Measurements from ENCODE around the gene TMEM143. TPM values are rescaled to one million over a fixed set of nuclear protein-coding genes. Genes with fewer than 3 reads are reported as not detected.
A peak's percentile ranks its signal among the peaks of the same experiment; 100 is the strongest.

Gene TMEM143
- total and polyA plus RNA-seq, 2 of the 8 experiments (the other 6 are each of a cell fraction or from before 2014, with no cell fraction given), result 14.2 to 19.1 TPM

- POLR2A ChIA-PET (ENCODE audit: partially characterized antibody), result interaction anchor here (4.0 kb wide), 1 partner anchor 17 kb away, joined by 20 read pairs; no protein-coding TSS in a partner anchor
- Histone ChIP-seq H4K5ac (ENCODE audit: insufficient read length, low read depth, low read length) (no peak overlapping the region), H3K23me2 (ENCODE audit: low read depth, low read length) (peaks cover 27% of the 10 kb centered on the region), H3K9me3 (ENCODE audit: insufficient read depth in 2 of 2, low read depth in 1 of 2, low read length in 1 of 2) (no peaks in the 10 kb centered on the region), H4K20me1 (replicated peaks in 1 of 2; ENCODE audit: control insufficient read depth in 1 of 2, insufficient read depth in 2 of 2, low read length in 2 of 2) (no peaks in the 10 kb centered on the region), H3K9ac (replicated peaks in 1 of 4; ENCODE audit: extremely low read depth in 1 of 4, low read depth in 3 of 4, low read length in 3 of 4) (no peak overlapping the region), H3K27me3 (replicated peaks in 1 of 4; ENCODE audit: control insufficient read depth in 3 of 4, extremely low read depth in 1 of 4, insufficient read depth in 3 of 4, low read length in 3 of 4) (peaks cover 6 to 50% (median 42%) of the 10 kb centered on the region in 4 experiments), H3K23ac (ENCODE audit: insufficient read length) (no peak overlapping the region), H3K18ac (ENCODE audit: extremely low read depth, low read length) (no peak overlapping the region), H3K79me1 (ENCODE audit: low read depth, low read length) (no peaks in the 10 kb centered on the region), H2AK5ac (ENCODE audit: low read depth, low read length) (no peak overlapping the region), H4K8ac (ENCODE audit: extremely low read depth, insufficient read depth, low read length) (no peak overlapping the region), H3K27ac (ENCODE audit: low read depth, low read length) (no peak overlapping the region), H2BK5ac (ENCODE audit: low read depth, low read length) (no peak overlapping the region), H2BK12ac (ENCODE audit: low read depth, low read length) (no peak overlapping the region), H3K56ac (replicated peaks; ENCODE audit: insufficient read length, low read depth, low read length) (no peak overlapping the region), H3K36me3 (ENCODE audit: control insufficient read depth in 2 of 4, insufficient read depth in 4 of 4, low read length in 3 of 4) (no peaks in the 10 kb centered on the region), H3K79me2 (ENCODE audit: control insufficient read depth in 1 of 2, insufficient read depth in 2 of 2, low read length in 2 of 2) (no peaks in the 10 kb centered on the region), H4K91ac (replicated peaks; ENCODE audit: insufficient read length, low read length) (no peak overlapping the region), H2BK20ac (ENCODE audit: low read length) (no peak overlapping the region), H3K4me1 (replicated peaks in 1 of 4; ENCODE audit: control insufficient read depth in 3 of 4, insufficient read depth in 4 of 4, low read length in 3 of 4) (peaks cover 8 to 53% (median 41%) of the 10 kb centered on the region in 4 experiments), H2BK15ac (ENCODE audit: low read length) (no peak overlapping the region), H3K4ac (replicated peaks; ENCODE audit: insufficient read length, low read depth, low read length) (no peak overlapping the region), H3K4me2 (ENCODE audit: insufficient read depth in 1 of 2, low read depth in 2 of 2, low read length in 2 of 2) (peak overlapping the region in 1 of 2 experiments; percentile 100; a peak in 1 of 4 replicates), H3K14ac (ENCODE audit: insufficient read length) (no peak overlapping the region), H2AFZ (ENCODE audit: low read length) (no peak overlapping the region), H3K4me3 (ENCODE audit: extremely low read depth in 1 of 4, insufficient read depth in 2 of 4, low read depth in 3 of 4, low read length in 4 of 4) (0 out of 8 replicates have a peak overlapping the region, but pooled peaks of 1 of the 4 experiments have one; percentile 86), H2BK120ac (replicated peaks; ENCODE audit: low read depth, low read length) (no peak overlapping the region)
- CTCF ChIA-PET (ENCODE audit: partially characterized antibody), result no interaction called here
- no peak for FAIRE-seq
- TF ChIP-seq POU5F1 (IDR thresholded peaks at IDR 0.05; ENCODE audit: low read depth, low read length) (no peak), POLR2A (IDR thresholded peaks at IDR 0.05; ENCODE audit: control extremely low read depth in 1 of 2, low read depth in 2 of 2, low read length in 2 of 2) (0 out of 3 replicates have a peak, but pooled peaks of 1 of the 2 experiments have one; percentile 29)
- no peak for DNase-seq (ENCODE audit: low read depth in 1 of 2, low spot score in 2 of 2)
- WGBS, 2 experiments (ENCODE audit: extremely low coverage in 1 of 2, insufficient coverage in 1 of 2, insufficient read length in 1 of 2, insufficient replicate concordance in 2 of 2, low coverage in 1 of 2, low lambda C conversion rate in 2 of 2, missing lambda C conversion rate in 1 of 2), result 80% methylated on average over 2 of the region's 2 CpGs; no CpG with 5 or more reads in 1 of the 2 experiments
Observed at GRCh38 chr19:48396824-48397176, 33.1 kb upstream of the TMEM143 start.
